Right lobe of liver (tissue), 4 donors: ENCODE results near the gene HSPA12B.

Experiments used
- POLR2A ChIP-seq: fragments of 450-650 bp; IDR thresholded peaks from one replicate; pipeline ENCODE4 v1.6.1; 2017; ENCODE audit warnings: antibody characterized with exemption, mild to moderate bottlenecking
- TF ChIP-seq, protein P1 (sequence below), 4 donors: fragments of 200-600 bp in 3 of 4; fragments of 450-650 bp in 1 of 4; IDR thresholded peaks; one replicate each; pipeline versions ENCODE4 v1.5.1 to v1.8.0; 2016 to 2022; ENCODE audit warnings: antibody characterized with exemption in 4 of 4, mild to moderate bottlenecking in 2 of 4
- donor health status: DM: no; HTN: no; CAD: no.
- donor health status: DM: no; HTN: no; CAD: no.
- donor health status: DM: no; HTN: yes; CAD: no.

DNA sequence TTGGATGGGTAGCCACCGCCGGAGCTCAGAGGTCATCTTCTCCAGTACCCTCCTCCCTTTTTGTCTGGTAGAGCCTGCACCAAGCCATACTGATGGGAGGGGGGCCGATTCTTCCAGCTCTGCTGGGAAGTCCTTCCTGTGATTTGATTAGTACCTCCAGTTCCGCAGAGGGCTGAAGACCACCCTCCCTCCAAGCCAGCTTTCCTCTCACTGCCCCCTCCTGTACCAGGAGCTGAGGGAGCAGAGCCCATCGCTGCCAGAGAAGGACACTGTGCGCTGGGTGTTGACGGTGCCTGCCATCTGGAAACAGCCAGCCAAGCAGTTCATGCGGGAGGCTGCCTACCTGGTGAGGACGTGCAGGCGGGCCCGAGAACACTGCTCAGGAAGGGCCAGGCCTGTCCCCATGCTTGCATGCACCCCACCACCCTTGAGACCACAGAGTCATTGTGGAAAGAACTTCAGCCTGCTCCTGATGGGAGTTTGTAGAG is 13.2 kb downstream of the HSPA12B start:
- TF ChIP-seq, protein P1, sequence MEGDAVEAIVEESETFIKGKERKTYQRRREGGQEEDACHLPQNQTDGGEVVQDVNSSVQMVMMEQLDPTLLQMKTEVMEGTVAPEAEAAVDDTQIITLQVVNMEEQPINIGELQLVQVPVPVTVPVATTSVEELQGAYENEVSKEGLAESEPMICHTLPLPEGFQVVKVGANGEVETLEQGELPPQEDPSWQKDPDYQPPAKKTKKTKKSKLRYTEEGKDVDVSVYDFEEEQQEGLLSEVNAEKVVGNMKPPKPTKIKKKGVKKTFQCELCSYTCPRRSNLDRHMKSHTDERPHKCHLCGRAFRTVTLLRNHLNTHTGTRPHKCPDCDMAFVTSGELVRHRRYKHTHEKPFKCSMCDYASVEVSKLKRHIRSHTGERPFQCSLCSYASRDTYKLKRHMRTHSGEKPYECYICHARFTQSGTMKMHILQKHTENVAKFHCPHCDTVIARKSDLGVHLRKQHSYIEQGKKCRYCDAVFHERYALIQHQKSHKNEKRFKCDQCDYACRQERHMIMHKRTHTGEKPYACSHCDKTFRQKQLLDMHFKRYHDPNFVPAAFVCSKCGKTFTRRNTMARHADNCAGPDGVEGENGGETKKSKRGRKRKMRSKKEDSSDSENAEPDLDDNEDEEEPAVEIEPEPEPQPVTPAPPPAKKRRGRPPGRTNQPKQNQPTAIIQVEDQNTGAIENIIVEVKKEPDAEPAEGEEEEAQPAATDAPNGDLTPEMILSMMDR (IDR thresholded peaks at IDR 0.05), result no peak
- TF ChIP-seq POLR2A, result no peak
